Fibroblast of the aortic adventitia (primary cell): ENCODE data around the gene ALX4. TPM values are rescaled to one million over a fixed set of nuclear protein-coding genes. Genes with fewer than 3 reads are reported as not detected.

Experiments
- DNase-seq: peaks from one replicate; pipeline ENCODE4 v3.0.0-alpha.2; 2010; ENCODE audit warnings: low read depth
- H3K4me3 ChIP-seq: 2 replicates; pipeline ENCODE4 v1.5.1; 2011; ENCODE audit warnings: low read depth, mild to moderate bottlenecking, control low read depth, low read length, moderate library complexity
- CTCF ChIP-seq: IDR thresholded peaks from 2 replicates; pipeline ENCODE4 v1.5.1; 2011; ENCODE audit warnings: mild to moderate bottlenecking, low read length, control low read depth, inconsistent platforms; ENCODE audit not compliant: insufficient read depth
- total RNA-seq: library from RNA; depleted of rRNA; stranded (reverse); fragments of >200 nt; gene quantifications from 2 replicates; pipeline ENCODE4 v1.2.3, GENCODE V29; 2012; ENCODE audit warnings: low replicate concordance

Gene ALX4
- total RNA-seq, 1 donor = not detected

GRCh38 chr11:44224867-44225501 is 85.0 kb downstream of the ALX4 start:
- DNase-seq = no peak
- TF ChIP-seq CTCF = no peak

DNA sequence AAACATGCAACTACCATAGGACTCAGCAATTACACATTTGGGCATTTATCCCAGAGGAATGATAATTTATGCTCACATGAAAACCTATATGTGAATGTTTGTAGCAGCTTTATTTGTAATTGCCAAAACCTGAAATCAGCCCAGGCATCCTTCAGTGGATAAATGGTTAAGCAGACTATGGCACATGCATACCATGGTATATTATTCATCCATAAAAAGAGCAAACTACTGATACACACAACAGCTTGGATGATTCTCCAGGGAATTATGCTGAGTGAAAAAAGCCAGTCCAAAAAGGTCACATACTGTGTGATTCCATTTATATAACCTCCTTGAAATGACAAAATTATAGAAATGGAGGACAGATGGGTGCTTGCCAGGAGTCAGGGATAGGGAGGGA is 86.7 kb downstream of the ALX4 start:
- DNase-seq = peak; percentile 67
- TF ChIP-seq CTCF = no peak
- no peak overlapping the region for H3K4me3 ChIP-seq

More at GRCh38 chr11:44224867-44225501, 85.0 kb downstream of the ALX4 start:
- no peak overlapping the region for H3K4me3 ChIP-seq

DNA sequence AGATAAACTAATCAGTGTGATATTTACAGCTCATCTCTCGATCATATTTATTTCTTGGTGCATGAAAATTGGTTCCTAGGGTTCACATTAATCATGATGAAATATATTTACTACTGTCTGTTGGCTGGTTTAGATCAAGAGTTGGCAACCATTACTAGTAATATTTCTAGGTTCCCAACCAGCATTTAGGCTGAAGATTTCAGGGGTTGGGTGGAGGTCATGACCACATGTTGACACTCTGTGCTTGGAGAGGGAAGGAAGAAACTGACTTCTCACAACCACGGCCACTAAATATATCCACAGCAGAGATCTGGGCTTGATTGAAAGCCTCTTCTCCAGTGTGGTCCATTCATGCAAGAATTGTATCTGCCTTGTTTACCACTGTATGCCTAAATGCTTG is 87.9 kb downstream of the ALX4 start:
- no peak for TF ChIP-seq CTCF
- no peak overlapping the region for H3K4me3 ChIP-seq
- no peak for DNase-seq

DNA sequence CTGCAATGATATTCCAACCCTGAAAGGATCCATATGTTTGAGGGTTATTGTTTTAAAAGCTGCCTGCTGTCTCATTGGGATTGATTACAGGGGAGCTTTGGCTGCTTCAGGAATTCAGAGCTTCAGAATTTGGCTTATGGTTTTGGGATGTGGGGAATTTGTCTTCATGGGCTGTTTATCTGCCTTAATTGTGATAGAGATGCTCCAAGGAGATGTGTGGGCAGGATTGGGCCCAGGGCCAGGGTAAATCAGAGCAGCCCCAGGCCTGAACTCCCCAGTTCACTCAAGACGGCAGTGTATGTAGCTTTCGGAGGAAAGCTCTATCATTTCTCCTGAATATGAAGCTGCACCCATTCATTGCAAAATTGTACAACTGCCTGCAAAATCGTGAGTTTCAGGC is 88.5 kb downstream of the ALX4 start:
- H3K4me3 ChIP-seq = no peak overlapping the region
- peak; percentile 40 for DNase-seq
- TF ChIP-seq CTCF = no peak

DNA sequence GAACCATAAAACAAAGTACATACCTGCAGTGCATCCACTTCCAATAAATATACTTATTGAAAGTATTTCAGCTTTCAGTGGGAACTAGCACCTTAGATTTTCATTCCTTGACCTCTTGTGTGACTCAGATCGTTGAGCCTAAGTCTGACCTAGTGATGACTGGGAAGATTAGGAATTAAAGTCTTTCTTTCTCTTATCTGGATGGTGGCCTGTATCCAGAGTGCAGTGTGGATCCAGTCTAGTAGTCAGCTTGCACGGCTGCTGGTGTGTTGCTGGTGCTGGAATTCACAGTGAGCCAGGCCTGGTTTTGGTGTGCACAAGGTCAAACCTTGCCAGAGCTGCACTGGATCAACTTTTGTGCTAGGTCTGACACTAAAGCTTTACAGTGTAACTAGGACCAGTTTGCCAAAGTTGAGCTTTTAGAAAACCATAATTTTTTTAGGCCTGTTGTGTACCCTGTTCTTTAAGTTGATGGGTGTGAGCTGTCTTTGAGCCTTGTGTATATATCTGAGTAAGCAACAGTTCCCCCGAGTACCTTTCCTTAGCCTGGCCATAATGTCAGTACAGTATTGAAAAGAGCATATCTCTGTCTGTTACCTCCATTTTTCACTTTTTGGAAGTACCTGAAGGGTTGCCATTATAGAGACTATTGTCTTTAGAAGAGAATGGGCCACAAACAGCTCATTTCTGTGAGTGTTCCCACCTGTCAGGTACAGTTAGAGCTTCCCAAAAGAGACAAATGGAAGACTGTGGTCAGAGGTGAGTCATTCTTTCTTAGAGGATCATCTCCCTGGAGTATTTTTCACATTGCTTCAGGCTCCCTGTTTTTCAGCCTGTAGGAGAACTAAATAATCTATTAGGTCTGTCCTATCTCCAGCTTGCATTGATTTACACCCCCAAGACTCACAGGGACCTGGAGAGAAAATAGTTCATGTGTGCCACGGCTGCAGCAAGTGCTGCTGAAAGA is 89.8 kb downstream of the ALX4 start:
- no peak overlapping the region for H3K4me3 ChIP-seq
- no peak for DNase-seq
- no peak for TF ChIP-seq CTCF

DNA sequence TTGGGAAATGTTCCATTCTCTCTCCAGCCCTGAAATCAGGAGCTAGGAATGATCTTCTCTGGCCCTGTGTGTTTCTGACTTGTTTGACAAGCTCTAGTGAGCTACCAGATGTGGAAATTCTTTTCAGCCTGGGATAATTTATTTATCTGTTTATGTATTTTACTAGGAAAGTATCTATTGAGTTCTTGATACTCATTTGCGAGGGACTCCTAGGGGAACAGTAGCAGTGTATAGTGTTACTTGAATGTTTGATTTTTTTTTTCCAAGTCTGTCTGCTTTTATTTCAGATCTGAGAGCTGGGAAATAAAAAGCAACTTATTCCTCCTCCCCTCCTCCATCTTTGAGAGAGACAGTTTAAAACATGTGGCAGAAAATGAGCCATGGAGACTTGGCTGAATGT is 92.5 kb downstream of the ALX4 start:
- no peak overlapping the region for H3K4me3 ChIP-seq
- DNase-seq = no peak
- no peak for TF ChIP-seq CTCF
